ENCODE measurements around the gene PDE6B. TPM values are rescaled to one million over a fixed set of nuclear protein-coding genes. Genes with fewer than 3 reads are reported as not detected.
A peak's percentile ranks its signal among the peaks of the same experiment; 100 is the strongest.
"Not testable (repeated sequence)": the region's sequence is repeated elsewhere in the genome, so short reads cannot be mapped to it uniquely, and the experiment has no call there.

Gene PDE6B
- total and polyA plus RNA-seq, 7 donors = 0.03 to 0.48 (median 0.31) TPM; not detected in 1

DNA sequence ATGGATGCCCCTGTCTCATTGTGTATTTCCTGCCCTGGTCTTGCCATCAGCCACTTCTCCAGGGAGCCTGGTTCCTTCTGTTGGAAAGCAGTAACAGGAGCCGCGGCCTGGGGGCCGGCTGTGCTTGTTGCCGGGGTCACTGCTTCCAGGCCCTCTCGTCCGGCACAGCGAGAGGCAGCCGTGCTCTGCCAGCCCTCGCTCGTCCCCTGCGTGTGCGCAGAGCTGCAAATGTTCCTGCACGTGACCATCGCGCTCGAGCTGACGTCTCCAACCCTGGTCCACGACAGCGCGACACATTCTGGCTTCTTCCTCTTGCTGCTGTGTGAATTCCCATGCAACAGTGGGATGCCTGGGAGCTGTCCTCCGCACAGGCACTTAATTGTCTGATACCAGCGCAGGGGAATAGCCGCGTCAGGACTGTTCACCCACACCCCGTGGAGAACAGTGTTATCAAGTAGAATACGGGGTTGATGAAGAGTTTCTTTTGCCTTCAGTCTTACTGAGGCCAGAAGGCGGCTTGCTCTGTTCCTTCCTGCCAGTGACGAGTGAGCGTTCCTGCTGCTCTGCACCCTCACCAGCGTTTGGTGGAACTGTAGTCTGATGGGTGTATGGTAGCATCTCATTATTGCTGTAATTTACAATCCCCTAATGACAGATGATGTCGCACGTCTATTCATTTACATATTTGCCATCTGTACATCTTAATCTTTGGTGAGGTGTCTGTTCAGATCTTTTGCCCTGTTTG, 12.3 kb downstream of the PDE6B start:
- H3K9me3 ChIP-seq = no peaks in the 10 kb centered on the region
- 47 to 48% (median 47%) methylated on average over 32 of the region's 32 CpGs for WGBS, 3 donors
- TF ChIP-seq, protein P1, sequence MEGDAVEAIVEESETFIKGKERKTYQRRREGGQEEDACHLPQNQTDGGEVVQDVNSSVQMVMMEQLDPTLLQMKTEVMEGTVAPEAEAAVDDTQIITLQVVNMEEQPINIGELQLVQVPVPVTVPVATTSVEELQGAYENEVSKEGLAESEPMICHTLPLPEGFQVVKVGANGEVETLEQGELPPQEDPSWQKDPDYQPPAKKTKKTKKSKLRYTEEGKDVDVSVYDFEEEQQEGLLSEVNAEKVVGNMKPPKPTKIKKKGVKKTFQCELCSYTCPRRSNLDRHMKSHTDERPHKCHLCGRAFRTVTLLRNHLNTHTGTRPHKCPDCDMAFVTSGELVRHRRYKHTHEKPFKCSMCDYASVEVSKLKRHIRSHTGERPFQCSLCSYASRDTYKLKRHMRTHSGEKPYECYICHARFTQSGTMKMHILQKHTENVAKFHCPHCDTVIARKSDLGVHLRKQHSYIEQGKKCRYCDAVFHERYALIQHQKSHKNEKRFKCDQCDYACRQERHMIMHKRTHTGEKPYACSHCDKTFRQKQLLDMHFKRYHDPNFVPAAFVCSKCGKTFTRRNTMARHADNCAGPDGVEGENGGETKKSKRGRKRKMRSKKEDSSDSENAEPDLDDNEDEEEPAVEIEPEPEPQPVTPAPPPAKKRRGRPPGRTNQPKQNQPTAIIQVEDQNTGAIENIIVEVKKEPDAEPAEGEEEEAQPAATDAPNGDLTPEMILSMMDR (IDR thresholded peaks at IDR 0.05) = no peak
- ATAC-seq (no peak), DNase-seq (no peak)
- no peak overlapping the region for H3K4me3 ChIP-seq
- H3K4me1 ChIP-seq = no peaks in the 10 kb centered on the region
- H3K36me3 ChIP-seq (ENCODE audit: insufficient read depth in 1 of 2, low read depth in 1 of 2) = no peaks in the 10 kb centered on the region
- H3K27ac ChIP-seq = no peak overlapping the region
- intact Hi-C loops (cut with DNase I) = no loop called here
- peaks cover 0 to 29% (median 3%) of the 10 kb centered on the region in 3 donors for H3K27me3 ChIP-seq (ENCODE audit: insufficient read depth in 3 of 3, low read length in 2 of 3)

- H3K27ac ChIP-seq; ATAC-seq; H3K4me1 ChIP-seq; H3K36me3 ChIP-seq (ENCODE audit: insufficient read depth in 1 of 2, low read depth in 1 of 2); H3K4me3 ChIP-seq; intact Hi-C loops (cut with DNase I); H3K9me3 ChIP-seq: not testable (repeated sequence)
- peak in 1 of 2 donors; percentile 8 for DNase-seq
- 81 to 86% (median 85%) methylated on average over 6 of the region's 6 CpGs for WGBS, 3 donors
- peaks cover 0 to 31% (median 3%) of the 10 kb centered on the region in 3 donors for H3K27me3 ChIP-seq (ENCODE audit: insufficient read depth in 3 of 3, low read length in 2 of 3)
Observed at GRCh38 chr4:642366-642765, 17.0 kb downstream of the PDE6B start.

- TF ChIP-seq, protein P1 (IDR thresholded peaks at IDR 0.05) = no peak
- no peaks in the 10 kb centered on the region for H3K36me3 ChIP-seq (ENCODE audit: insufficient read depth in 1 of 2, low read depth in 1 of 2)
- H3K4me3 ChIP-seq = no peak overlapping the region
- no peak for ATAC-seq
- no peak overlapping the region for H3K27ac ChIP-seq
- H3K4me1 ChIP-seq = no peaks in the 10 kb centered on the region
- 69 to 85% (median 76%) methylated on average over 32 of the region's 32 CpGs for WGBS, 3 donors
- H3K9me3 ChIP-seq = no peaks in the 10 kb centered on the region
- peak in 1 of 2 donors; percentile 36 for DNase-seq
- H3K27me3 ChIP-seq (ENCODE audit: insufficient read depth in 3 of 3, low read length in 2 of 3) = peaks cover 0 to 38% (median 13%) of the 10 kb centered on the region in 3 donors
- intact Hi-C loops (cut with DNase I) = no loop called here
Observed at GRCh38 chr4:646460-646859, 21.1 kb downstream of the PDE6B start.

DNA sequence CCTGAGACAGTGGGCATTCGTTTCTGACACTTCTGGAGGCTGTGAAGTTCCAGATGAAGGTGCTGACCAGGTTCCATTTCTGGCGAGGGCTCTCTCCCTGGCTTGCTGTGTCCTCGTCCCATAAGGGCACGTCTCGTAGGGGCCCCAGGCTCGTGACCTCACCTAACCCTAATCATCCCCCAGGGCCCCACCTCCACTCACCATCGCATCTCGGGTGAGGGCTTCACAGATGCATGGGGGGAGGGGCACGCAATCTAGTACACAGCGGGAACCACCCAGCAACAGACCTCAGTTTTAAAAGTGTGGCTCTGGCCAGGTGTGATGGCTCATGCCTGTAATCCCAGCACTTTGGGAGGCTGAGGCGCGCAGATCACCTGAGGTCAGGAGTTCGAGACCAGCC, 22.1 kb downstream of the PDE6B start:
- DNase-seq = peak in 1 of 2 donors; percentile 13

More for the DNA sequence above, 22.1 kb downstream of the PDE6B start:
- Histone ChIP-seq H3K36me3 (ENCODE audit: insufficient read depth in 1 of 2, low read depth in 1 of 2) (no peaks in the 10 kb centered on the region), H3K27ac (no peak overlapping the region), H3K4me1 (no peaks in the 10 kb centered on the region), H3K4me3 (no peak overlapping the region), H3K27me3 (ENCODE audit: insufficient read depth in 3 of 3, low read length in 2 of 3) (peaks cover 0 to 42% (median 13%) of the 10 kb centered on the region in 3 donors), H3K9me3 (no peaks in the 10 kb centered on the region)
- intact Hi-C loops (cut with DNase I) = no loop called here
- 59 to 68% (median 61%) methylated on average over 13 of the region's 13 CpGs for WGBS, 3 donors
- ATAC-seq = no peak
- TF ChIP-seq, protein P1 (IDR thresholded peaks at IDR 0.05) = no peak

Measured in psoas muscle (tissue), 8 donors.